ENCODE results near the gene STK17A. TPM values are rescaled to one million over a fixed set of nuclear protein-coding genes. Genes with fewer than 3 reads are reported as not detected.

Gene STK17A
- total RNA-seq = 7.7 TPM

DNA sequence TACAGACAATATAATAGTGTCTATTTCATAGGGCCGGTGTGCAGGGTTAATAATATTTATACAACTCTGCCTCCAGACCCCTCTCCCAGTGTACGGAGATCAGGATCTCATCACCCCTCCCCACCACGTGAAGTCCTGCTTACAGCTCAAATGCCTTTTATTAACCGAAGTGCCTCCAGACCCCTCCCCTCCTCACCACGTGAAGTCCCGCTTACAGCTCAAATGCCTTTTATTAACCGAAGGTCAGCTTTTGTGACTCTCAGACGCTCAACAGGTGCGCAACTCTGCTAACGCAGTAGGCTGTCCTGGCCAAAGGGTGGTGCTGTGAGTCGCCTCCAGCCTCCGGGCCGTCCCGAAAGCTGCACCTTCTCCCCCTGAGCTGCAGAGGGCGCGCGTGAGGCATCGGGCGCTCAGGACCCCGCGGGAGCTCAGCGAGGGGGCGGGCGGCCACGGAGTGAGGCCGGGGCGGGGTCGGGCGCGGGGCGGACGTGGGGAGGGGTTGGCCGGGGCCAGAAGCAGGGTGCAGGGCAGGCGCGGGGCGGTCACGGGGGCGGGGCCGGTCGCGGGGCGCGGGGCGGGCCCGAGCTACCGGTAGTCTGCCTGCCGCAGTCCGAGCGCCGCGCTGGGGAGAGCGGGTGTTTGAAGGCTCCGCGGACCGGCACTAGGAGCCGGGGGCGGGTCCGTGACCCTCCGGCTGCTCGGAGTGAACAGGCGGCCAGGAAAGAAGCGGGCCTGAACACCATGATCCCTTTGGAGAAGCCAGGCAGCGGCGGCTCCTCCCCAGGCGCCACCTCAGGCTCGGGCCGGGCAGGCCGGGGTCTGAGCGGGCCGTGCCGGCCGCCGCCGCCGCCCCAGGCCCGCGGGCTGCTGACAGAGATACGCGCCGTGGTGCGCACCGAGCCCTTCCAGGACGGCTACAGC is at the start of gene STK17A:
STK17A (plus strand) TSS at position 606 of the 921 bp plus-strand sequence; CDS start at position 742, 136 bp downstream.
- peak; percentile 94 for DNase-seq (ENCODE audit: low spot score)

DNA sequence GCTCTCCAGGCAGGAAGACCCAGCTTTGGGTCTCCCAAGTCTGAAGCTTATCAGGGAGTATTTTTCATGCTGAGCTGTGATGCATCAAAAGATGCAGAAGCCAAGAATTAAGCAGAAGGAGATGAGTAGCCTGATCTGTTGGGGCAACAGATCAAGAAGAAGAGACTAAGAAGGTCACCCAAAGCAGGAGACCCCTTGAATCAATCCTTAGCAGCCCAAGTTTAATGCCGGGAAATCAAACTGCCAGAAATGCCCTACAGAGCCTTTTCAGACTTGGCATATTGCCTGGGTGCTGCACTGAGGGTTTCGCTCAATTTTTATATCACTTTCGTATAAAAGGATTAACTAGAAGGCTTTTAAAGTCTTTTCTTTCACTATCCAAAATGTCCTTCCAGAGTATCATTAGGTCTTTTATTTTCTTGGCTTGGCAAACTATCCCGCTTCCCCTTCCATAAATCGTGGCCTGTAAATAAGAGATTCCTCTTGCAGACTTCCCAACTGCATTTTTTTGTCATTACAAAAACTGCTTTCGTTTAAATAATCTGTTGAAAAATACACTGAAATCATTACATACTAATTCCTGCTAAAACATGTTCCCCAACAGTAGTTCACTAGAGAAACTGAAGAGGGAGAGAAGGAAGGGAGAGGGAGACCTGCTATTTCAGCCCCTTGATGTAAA is 49.0 kb upstream of the STK17A start:
- no peak for DNase-seq (ENCODE audit: low spot score)

DNA sequence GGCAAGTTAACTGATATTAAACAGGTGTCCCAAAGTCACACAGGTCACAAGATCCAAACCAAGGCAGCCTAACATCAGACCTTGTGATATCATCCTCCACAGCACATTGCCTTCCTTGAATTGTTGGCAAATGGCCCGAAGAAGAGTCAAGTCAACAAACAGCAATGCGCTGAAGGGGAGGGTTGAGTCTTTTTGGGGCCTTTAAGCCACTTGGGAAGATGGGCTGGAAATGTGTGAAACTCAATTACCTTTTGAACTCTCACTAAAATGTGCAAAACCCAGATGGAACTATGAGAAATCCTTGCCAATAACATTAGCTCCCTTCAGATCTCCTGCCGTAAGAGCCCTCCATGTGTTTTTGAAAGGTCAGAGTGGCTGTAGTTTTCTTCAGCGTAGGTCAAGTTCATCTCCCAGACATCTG is 47.9 kb upstream of the STK17A start:
- no peak for DNase-seq (ENCODE audit: low spot score)

DNA sequence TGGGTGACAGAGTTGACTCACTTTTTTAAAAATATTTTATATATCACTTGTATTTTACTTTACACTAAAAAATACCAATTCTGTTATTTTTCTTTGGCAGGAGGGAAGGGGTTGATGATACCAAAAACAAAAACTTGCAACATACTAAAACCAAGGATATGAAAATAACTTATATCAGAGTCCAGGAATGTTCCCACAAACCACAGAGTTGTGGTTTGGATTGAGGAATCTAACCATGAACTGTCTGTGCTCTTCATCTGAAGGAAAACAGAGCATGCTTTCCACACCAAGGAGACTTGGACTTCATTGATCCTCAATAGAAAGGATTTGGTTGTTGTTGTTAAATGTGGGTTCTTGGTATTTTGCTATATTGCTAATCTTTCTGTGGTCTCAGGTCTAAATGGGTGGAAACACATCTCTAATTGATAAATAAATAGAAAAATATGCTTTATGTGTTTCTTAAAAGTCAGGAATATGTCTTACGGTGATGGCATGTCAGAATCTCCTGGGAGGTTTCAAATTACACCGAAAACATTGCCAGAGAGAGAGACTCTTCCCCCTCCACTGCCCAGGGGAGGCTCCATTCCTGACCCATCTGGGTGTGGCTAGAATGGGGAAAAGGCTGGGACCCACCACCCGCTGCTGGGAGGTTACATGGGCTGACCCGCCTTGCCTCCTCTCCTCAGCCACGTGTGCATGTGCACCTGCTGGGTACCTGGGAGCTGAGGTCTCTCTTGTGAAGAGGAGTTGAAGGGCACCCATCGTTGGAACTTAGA is 46.9 kb upstream of the STK17A start:
- no peak for DNase-seq (ENCODE audit: low spot score)

DNA sequence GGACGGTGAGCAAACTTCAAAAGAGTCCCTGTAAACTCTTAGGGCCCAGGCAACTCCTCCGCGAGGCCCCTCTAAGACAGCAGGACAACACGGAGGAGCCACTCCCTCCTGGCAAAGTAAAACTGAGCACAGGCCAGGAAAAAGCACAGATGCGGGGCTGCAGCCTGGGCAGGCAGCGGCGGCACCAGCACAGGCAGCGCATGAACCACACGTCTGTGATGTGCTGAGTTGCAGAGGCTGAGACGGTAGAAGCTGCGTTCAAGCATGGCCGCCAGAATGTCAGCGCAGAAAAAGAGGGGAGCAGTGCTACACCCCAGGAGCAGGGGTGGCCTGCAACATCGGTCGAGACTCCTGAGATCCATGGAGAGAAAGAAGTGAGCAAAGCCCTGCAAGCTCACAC is 46.1 kb upstream of the STK17A start:
- DNase-seq (ENCODE audit: low spot score) = no peak

DNA sequence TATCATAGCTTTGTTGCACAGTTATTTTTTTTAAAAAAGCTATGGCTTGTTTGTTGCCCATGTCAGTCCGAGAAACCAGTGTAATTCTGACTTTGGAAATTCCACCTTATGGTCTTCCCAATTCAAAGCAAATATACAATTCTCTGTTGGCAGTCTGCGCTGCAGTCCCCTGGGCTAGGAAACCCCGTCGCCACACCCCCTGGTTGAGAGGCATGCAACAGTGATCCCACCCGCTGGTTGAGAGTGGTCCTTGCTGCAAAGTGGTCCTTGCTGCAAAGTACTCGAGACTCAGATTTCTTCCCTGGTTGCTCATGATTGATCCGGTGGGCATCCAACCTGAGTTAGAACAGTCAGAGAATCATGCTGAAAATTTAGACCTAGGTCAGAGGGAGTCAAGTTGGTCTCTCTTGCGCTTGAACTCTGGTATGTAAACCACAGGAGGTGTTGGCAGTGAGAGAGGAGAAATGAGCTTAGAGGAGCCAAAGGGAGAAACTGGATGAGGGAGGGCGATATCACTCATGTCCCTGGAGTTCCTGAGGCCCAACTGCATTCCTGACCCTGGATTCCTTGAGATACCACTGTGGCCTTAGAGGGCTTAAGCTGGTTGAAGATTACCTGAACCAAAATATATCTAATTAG is 45.0 kb upstream of the STK17A start:
- no peak for DNase-seq (ENCODE audit: low spot score)

DNA sequence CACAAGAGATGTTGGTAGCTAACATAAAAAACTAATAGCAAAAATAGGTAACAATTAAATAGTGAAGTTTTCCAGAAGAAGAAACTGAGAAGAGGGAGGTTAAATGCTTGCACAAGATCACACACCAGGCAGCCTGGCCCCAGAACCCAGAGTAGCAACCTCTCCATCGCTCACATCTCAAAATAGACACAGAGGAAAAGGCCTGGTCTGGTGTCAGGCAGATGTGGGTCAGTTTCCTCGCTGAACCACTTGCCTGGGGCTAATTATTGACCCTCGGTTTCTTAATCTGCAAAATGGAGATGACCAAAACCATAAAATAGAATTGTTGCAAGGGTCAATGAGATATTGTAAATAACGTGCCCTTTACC is 44.5 kb upstream of the STK17A start:
- no peak for DNase-seq (ENCODE audit: low spot score)

DNA sequence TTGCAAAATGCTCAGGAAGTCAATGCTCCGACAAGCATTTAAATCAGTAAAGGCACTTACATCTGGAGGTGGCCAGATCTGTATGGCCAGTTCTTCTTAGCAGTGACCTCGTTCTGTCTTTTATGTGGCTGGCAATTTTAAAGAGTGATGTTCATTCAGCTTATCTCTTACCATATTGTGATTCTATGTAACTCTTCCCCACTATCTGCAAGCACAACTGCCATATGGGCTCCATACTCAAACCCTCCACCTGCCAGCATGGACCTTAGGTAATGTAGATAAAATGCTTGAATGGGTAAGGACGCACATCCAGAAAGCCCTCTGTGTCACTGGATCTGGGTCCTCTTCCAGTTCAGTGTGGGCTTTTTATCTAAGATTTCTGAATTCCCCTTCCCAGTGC is 42.4 kb upstream of the STK17A start:
- DNase-seq (ENCODE audit: low spot score) = no peak

DNA sequence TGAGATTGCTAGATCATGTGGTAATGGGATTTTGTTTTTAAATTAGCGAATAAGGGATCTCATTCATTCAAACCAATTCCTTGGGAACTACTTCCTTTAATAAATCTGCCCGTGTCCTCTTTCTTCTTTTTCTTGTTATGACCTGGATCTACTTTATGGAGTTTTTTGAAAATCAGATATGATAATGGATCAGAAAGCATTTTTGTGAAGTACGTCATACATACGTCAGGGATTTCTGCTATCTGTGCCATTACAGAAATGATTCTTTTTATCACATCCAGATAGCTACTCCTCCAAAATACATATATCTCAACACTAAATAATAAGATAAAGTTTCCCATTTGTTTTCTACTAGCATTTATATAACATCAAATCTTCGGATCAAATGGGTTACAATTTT is 40.2 kb upstream of the STK17A start:
- no peak for DNase-seq (ENCODE audit: low spot score)

DNA sequence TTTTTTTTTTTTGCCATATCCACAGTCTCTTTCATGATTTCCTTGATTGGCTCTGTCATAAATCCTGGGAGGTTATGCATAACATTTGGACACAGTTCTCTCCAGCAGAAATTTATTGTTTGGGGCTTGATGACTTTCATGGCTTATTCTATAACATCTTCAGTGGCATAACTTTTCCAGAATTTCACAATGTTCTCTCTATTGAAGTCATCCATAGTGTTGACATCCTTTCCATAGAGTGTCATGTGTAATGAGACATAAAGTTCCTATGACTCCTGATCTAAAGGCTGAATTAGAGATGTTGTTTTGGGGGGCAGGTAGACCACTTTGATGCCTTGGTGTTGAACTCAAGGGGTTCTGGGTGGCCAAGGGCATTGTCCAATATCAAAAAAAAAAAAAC is 36.7 kb upstream of the STK17A start:
- no peak for DNase-seq (ENCODE audit: low spot score)

DNA sequence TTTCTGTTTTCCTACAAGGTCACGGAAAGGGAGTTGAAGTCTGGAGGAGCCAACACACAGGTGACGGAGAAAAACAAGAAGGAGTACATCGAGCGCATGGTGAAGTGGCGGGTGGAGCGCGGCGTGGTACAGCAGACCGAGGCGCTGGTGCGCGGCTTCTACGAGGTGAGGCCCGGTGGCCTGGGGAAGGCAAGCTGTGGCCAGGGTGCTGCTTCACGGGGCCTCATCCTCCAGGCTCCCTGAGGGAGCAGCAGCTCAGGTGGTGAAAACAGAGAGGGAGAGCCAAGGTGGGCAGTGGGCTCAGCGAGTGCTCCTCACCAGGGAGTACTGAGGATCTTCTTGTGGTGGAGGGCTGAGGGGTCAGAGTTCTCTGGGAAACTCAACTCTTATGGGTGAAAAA is 32.5 kb upstream of the STK17A start:
- DNase-seq (ENCODE audit: low spot score) = no peak

DNA sequence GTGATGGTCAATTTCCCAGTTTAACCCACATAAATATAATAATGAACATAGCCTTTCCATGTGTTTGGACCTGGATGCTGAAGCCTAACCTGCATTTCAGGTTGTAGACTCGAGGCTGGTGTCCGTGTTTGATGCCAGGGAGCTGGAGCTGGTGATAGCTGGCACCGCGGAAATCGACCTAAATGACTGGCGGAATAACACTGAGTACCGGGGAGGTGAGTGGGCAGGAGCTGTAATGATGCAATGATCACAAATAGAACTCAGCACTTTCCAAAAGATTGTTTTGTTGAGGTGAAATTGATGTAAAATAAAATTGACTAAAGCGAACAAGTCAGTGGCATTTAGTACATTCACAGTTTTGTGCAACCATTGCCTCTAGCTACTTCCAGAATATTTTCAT is 30.8 kb upstream of the STK17A start:
- DNase-seq (ENCODE audit: low spot score) = no peak

DNA sequence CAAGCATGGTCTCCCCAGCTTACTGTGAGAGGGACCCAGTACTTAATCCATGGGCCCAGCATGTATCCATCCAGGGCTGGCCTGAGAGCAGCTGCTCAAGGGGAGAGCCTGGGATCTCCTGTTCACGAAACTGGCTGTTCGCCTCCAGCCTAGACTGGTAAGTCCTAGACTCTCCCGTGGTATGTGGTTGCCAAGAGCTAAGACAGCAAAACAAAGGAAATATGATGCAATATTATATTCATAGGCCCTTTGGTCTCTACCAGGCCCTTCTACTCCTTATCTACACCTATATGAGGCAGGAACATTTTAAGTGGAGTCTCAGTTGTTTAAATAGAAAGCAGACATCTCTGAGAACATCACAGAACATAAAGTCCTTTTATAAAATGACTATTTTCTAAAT is 28.9 kb upstream of the STK17A start:
- DNase-seq (ENCODE audit: low spot score) = no peak

DNA sequence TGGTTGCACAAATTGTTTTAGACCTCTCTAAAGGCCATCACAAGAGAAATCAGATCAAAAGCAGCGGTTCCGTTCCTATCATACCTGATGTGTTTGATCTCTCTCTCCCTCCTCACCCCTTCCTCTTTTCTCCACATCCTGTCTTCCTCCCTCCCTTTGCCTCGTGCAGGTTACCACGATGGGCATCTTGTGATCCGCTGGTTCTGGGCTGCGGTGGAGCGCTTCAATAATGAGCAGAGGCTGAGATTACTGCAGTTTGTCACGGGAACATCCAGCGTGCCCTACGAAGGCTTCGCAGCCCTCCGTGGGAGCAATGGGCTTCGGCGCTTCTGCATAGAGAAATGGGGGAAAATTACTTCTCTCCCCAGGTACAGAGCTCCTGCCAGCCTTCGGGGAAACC is 28.5 kb upstream of the STK17A start:
- DNase-seq (ENCODE audit: low spot score) = no peak

DNA sequence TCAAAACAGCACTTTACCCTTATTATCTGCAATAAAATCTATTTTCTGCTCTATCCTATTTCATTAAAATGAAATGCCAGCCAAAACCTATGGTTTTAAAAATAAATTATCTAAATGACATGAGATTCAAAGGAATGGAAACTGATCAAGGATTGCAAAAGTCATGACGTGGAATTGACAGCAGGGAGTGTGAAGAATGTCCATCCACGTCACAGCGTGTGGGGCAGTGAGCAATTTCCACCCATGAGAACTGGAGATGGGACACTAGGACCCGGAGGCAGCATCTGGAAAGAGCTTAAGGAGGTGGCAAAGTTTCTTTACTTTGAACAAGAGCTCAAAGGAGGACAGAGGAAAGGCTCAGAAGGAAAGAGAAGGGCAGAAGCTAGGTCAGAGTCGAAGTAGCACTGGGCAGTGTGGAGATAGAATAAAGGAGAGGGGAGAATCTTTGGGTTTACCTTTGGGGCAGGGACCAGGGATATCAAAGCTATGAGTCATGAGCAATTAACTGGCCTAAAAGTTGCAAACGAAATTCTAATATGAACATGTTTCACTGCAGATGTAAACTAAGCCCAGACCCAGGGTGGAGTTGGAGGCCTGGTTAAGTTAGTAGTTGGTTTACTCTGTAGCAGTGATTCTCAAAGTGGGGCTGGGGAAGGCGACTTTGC is 24.9 kb upstream of the STK17A start:
- DNase-seq (ENCODE audit: low spot score) = no peak

DNA sequence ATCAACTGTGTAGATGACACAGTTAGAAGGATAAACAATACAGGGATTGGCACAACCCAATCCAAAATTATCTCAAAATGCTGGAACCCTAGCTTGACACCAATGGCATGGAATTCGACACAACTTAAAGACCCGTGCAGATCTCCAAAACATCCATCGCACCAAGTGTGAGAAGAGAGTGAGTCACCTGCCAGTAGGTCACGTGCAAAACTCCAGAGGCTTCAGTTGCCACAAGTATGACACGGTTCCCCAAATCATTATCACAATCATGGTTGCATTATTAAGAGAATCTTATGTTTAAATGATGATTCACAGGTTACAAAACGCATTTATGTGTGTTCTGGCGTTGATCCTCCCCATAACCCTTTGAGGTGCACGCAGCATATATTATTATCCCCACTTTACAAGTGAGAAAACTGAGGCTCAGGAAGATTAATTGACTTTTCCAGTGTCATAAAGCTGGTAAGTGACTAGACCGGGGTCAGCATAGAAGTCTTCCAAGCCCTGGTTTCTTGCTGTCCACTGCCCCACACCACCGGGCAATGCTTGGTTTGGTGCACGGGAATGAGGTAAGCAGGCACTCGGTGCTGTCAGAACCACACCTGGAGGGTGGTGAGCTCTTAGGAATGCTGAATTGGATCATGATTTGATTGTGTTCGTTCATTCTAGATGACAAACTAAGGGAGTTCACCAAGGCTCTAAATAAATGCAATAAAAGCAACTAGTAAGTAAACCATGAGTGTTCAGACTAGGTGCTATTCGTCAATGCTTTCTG is 23.6 kb upstream of the STK17A start:
- no peak for DNase-seq (ENCODE audit: low spot score)

DNA sequence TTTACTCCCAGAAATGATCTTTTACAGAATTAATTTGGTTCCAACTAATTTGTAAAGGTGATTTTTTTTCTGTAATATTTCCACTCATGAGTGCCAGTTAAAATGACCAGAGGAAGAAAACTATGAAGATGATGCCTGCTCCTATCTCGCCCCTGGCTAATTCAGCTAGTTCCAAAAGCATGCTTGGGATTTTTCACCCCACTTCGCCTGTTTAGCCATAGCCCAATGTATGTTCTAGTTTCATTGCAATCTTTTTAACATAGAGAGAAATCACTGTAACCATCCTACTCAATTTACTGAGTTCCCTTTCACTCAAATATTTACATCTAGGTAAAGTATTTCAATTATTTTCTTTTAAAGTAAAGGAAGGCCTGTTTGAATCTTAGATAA is 23.0 kb upstream of the STK17A start:
- no peak for DNase-seq (ENCODE audit: low spot score)

DNA sequence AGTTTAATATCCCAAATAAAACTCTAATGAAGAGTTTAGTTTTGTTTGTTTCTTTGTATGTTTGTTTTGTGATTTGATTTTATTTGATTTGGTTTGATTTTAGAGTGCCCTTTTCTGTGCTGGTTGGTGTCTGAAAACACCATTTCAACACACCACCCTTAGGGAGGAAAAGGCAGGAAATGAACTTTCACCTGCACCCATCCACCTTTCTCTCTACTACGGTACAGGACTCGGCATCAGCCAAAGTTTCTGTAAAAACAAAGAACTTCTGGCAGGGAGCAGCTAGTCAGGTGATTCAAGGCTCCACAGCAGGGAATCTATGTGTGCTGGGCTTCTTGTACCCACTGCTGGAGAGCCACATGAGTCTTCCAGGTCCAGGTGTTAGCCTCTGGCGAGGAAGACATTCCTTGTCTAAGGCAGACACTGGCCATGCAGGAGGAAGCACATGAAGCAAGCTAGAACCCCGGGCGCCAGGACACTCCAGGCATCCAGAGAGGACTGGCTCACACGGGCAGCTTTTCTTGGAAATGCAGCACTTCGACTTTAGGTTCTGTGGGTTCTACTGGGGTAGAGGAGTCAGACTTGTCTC is 22.1 kb upstream of the STK17A start:
- no peak for DNase-seq (ENCODE audit: low spot score)

DNA sequence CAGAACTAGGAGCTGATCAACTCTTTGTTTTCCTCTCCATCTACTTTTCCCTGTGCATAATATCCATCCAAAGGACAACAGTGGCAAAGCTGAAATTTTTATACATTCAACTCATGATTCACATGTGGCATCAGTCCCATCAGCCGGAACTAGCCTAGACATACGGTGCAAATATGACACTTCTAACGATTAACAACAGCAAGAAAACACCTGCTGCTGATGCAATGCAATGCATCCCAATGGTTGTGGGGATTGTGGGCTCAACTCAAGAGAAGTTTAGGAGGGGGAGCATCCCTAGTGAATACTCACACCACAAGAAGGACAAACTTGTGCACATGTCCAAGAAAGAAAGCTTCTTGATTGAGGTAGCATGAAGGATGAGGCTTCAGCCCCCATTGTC is 20.5 kb upstream of the STK17A start:
- DNase-seq (ENCODE audit: low spot score) = no peak

DNA sequence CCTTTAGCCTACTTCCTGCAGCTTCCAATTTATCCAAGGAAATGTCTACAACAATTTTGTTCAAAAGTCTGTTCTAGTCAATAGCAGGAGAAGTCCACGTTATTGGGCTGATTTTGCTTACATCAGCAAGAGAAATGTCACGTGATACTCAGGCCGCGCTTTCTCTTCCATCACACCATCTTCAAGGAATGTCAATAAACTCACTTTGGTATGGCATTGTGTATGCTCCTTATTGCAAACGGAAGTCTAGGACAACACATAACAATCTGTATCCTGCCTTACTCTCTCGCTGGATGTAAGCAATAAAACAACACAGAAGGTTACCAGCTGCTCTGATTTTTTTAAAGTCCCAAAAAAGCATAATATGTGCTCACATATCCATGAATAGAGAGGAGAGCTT is 17.1 kb upstream of the STK17A start:
- no peak for DNase-seq (ENCODE audit: low spot score)
